IMR-90 (cell line): Measurements from ENCODE around the gene TRDMT1. TPM values are rescaled to one million over a fixed set of nuclear protein-coding genes. Genes with fewer than 3 reads are reported as not detected.

Experiments
- ATAC-seq: fragments of 200-7000 bp; cut with Tn5 transposase; 2 replicates; pipeline ENCODE4 v1.9.1; 2020; ENCODE audit warnings: low read depth, mild to moderate bottlenecking, moderate library complexity
- BruUV-seq: library from RNA; stranded (reverse); fragments of 400-500 nt; replicated peaks from 2 replicates; lab custom pipeline; 2021; lab: Mats Ljungman, UMichigan
- CTCF ChIA-PET: fragments of 300-600 bp; formaldehyde crosslinking; extraction: SDS; loops from one replicate; lab custom pipeline; 2021; ENCODE audit warnings: antibody characterized with exemption; lab: Yijun Ruan, JAX
- POLR2A ChIA-PET: fragments of 300-600 bp; sonication (Branson Sonifier 250); formaldehyde crosslinking; loops from one replicate; lab custom pipeline; 2022; ENCODE audit warnings: antibody characterized with exemption; ENCODE audit not compliant: unreplicated experiment; lab: Charles Lee
- DNase-seq: peaks from one replicate; pipeline ENCODE4 v3.0.0; 2013
- H2AFZ ChIP-seq: replicated peaks from 2 replicates; pipeline ENCODE3; 2013; ENCODE audit warnings: low read length, mild to moderate bottlenecking; ENCODE audit not compliant: poor library complexity
- H2AK5ac ChIP-seq: 2 replicates; pipeline ENCODE4 v1.6.1; 2013; ENCODE audit warnings: low read depth, low read length, inconsistent platforms
- H2AK9ac ChIP-seq: replicated peaks from 2 replicates; pipeline ENCODE3; 2013; ENCODE audit warnings: mild to moderate bottlenecking, low read depth, low read length, moderate library complexity; ENCODE audit not compliant: poor library complexity
- H2BK120ac ChIP-seq: 2 replicates; pipeline ENCODE4 v1.6.1; 2013; ENCODE audit warnings: low read depth, low read length, inconsistent platforms
- H2BK15ac ChIP-seq: 3 replicates; pipeline ENCODE4 v1.6.1; 2013; ENCODE audit warnings: low read depth, low read length, inconsistent platforms
- H2BK20ac ChIP-seq: 2 replicates; pipeline ENCODE4 v1.6.1; 2013; ENCODE audit warnings: low read depth, mild to moderate bottlenecking, inconsistent platforms, low read length, moderate library complexity
- H2BK5ac ChIP-seq: 2 replicates; pipeline ENCODE4 v1.6.1; 2013; ENCODE audit warnings: mild to moderate bottlenecking, low read depth, low read length, inconsistent platforms; ENCODE audit not compliant: poor library complexity, severe bottlenecking
- H3K14ac ChIP-seq: replicated peaks from 2 replicates; pipeline ENCODE4 v1.6.1; 2013; ENCODE audit warnings: low read depth, low read length, inconsistent platforms
- H3K18ac ChIP-seq: 2 replicates; pipeline ENCODE4 v1.6.1; 2013; ENCODE audit warnings: low read depth, low read length, control low read depth
- H3K23ac ChIP-seq: 2 replicates; pipeline ENCODE4 v1.6.1; 2013; ENCODE audit warnings: low read depth, low read length, inconsistent platforms
- H3K27ac ChIP-seq: 2 replicates; pipeline ENCODE4 v1.5.1; 2013; ENCODE audit warnings: mild to moderate bottlenecking, control low read depth, low read length; ENCODE audit not compliant: insufficient read depth
- H3K27me3 ChIP-seq: 2 replicates; pipeline ENCODE4 v1.6.1; 2013; ENCODE audit warnings: low read length; ENCODE audit not compliant: control insufficient read depth, insufficient read depth
- H3K36me3 ChIP-seq: 2 replicates; pipeline ENCODE4 v1.6.1; 2013; ENCODE audit warnings: low read length, mixed read lengths; ENCODE audit not compliant: control insufficient read depth, insufficient read depth
- H3K4ac ChIP-seq: 2 replicates; pipeline ENCODE4 v1.6.1; 2013; ENCODE audit warnings: low read depth, low read length, inconsistent platforms
- H3K4me1 ChIP-seq: 2 replicates; pipeline ENCODE4 v1.6.1; 2013; ENCODE audit warnings: low read length, mixed read lengths; ENCODE audit not compliant: control insufficient read depth, insufficient read depth
- H3K4me2 ChIP-seq: 2 replicates; pipeline ENCODE4 v1.6.1; 2013; ENCODE audit warnings: low read depth, mild to moderate bottlenecking, control low read depth, low read length, moderate library complexity
- H3K4me3 ChIP-seq: 2 replicates; pipeline ENCODE4 v1.5.1; 2013; ENCODE audit warnings: low read depth, mild to moderate bottlenecking, control low read depth, low read length, moderate library complexity; ENCODE audit not compliant: insufficient read depth
- H3K56ac ChIP-seq: 2 replicates; pipeline ENCODE4 v1.6.1; 2013; ENCODE audit warnings: low read length, inconsistent platforms; ENCODE audit not compliant: insufficient read depth; ENCODE audit errors: extremely low read depth
- H3K79me1 ChIP-seq, 2 experiments: 2 replicates each; pipeline ENCODE4 v1.6.1; 2013; ENCODE audit warnings: low read length in 2 of 2, inconsistent platforms in 1 of 2, low read depth in 1 of 2
- H3K9ac ChIP-seq: 2 replicates; pipeline ENCODE4 v1.6.1; 2013; ENCODE audit warnings: low read depth, low read length, control low read depth
- H3K9me1 ChIP-seq: 2 replicates; pipeline ENCODE4 v1.6.1; 2013; ENCODE audit warnings: low read length, inconsistent platforms; ENCODE audit not compliant: insufficient read depth
- H3K9me3 ChIP-seq: 2 replicates; pipeline ENCODE4 v1.6.1; 2013; ENCODE audit warnings: low read length; ENCODE audit not compliant: control insufficient read depth, insufficient read depth
- H4K20me1 ChIP-seq: 2 replicates; pipeline ENCODE4 v1.6.1; 2013; ENCODE audit warnings: low read length, inconsistent platforms; ENCODE audit not compliant: insufficient read depth
- H4K5ac ChIP-seq: 2 replicates; pipeline ENCODE4 v1.6.1; 2013; ENCODE audit warnings: mild to moderate bottlenecking, low read depth, low read length, control low read depth
- H4K8ac ChIP-seq, 2 experiments: 2 replicates each; pipeline ENCODE4 v1.6.1; 2013; ENCODE audit warnings: low read depth in 2 of 2, low read length in 2 of 2, control low read depth in 1 of 2, inconsistent platforms in 1 of 2
- H4K91ac ChIP-seq: 2 replicates; pipeline ENCODE4 v1.6.1; 2013; ENCODE audit warnings: low read depth, low read length, inconsistent platforms; ENCODE audit not compliant: insufficient read depth
- NFE2L2 ChIP-seq: fragments of 150-350 bp; IDR thresholded peaks from 2 replicates; pipeline ENCODE4 v1.6.1; 2016; ENCODE audit warnings: low read depth, mild to moderate bottlenecking, low read length
- POLR2A ChIP-seq: IDR thresholded peaks from 2 replicates; pipeline ENCODE4 v1.6.1; 2012; ENCODE audit warnings: mild to moderate bottlenecking, low read depth, low read length
- RFX5 ChIP-seq: IDR thresholded peaks from 2 replicates; pipeline ENCODE4 v1.8.0; 2012; ENCODE audit warnings: low read depth, mild to moderate bottlenecking, low read length, moderate library complexity
- WGBS, 2 experiments: methylation state at CpG; one replicate each; pipeline versions ENCODE4 v1.1.5 to v1.1.7; 2013; ENCODE audit warnings: missing lambda C conversion rate in 2 of 2; ENCODE audit not compliant: insufficient read length in 1 of 2; ENCODE audit errors: extremely low coverage in 2 of 2; 5-methylcytosine and 5-hydroxymethylcytosine counted together
- dilution Hi-C: fragments of 300-500 bp; cut with HindIII; formaldehyde crosslinking; loops from one replicate; pipeline ENCODE4 v1.14.3; 2018; ENCODE audit warnings: low sequenced_read_pairs; ENCODE audit not compliant: unreplicated experiment
- in situ Hi-C: fragments of 300-500 bp; cut with MboI; formaldehyde crosslinking; loops from 3 replicates; pipeline ENCODE4 v1.14.3; 2019; ENCODE audit warnings: low sequenced_read_pairs, inconsistent platforms, mixed read lengths
- intact Hi-C: fragments of 100-400 bp; cut with micrococcal nuclease; formaldehyde crosslinking; loops from 2 replicates; pipeline ENCODE4 v1.10.0; 2022
- polyA plus RNA-seq, 3 experiments: library from polyadenylated mRNA; depleted of rRNA; stranded (reverse); fragments of >200 nt; gene quantifications; 2 replicates each; pipeline ENCODE4 v1.2.3, GENCODE V29; 2012; ENCODE audit warnings: low replicate concordance in 1 of 3
- total RNA-seq: library from RNA; depleted of rRNA; stranded (reverse); fragments of >200 nt; gene quantifications from 2 replicates; pipeline ENCODE4 v1.2.3, GENCODE V29; 2012

TRDMT1 gene
- total and polyA plus RNA-seq, 2 of the 4 experiments (the other 2 are of a cell fraction): 2.1 to 4.7 TPM

GRCh38 chr10:17126327-17126726 lies 75.1 kb downstream of the TRDMT1 start:
- no peak overlapping the region for H2AK9ac ChIP-seq
- peaks cover 6% of the 10 kb centered on the region for H3K4me1 ChIP-seq
- peaks cover 7% of the 10 kb centered on the region; the same call in 1 of the 2 replicates for H3K9me1 ChIP-seq
- H3K4me2 ChIP-seq: no peak overlapping the region
- no peak overlapping the region for H3K4ac ChIP-seq
- in situ Hi-C loops (no loop called here), dilution Hi-C loops (no loop called here), intact Hi-C loops (no loop called here)
- H4K8ac ChIP-seq: no peak overlapping the region
- H2BK120ac ChIP-seq: no peak overlapping the region
- no peak overlapping the region for H3K56ac ChIP-seq
- H3K9me3 ChIP-seq: no peaks in the 10 kb centered on the region
- H4K91ac ChIP-seq: no peak overlapping the region
- H3K27me3 ChIP-seq: no peaks in the 10 kb centered on the region
- H3K27ac ChIP-seq: no peak overlapping the region
- no peak for ATAC-seq
- H2BK20ac ChIP-seq: no peak overlapping the region
- no TSS peak for BruUV-seq
- H3K9ac ChIP-seq: no peak overlapping the region
- H3K14ac ChIP-seq: no peak overlapping the region
- no peak for TF ChIP-seq RFX5
- TF ChIP-seq POLR2A: no peak
- TF ChIP-seq NFE2L2: no peak
- no peaks in the 10 kb centered on the region for H3K36me3 ChIP-seq
- H4K20me1 ChIP-seq: no peaks in the 10 kb centered on the region; the same call in 1 of the 2 replicates
- H2AFZ ChIP-seq: no peak overlapping the region
- H4K5ac ChIP-seq: no peak overlapping the region
- ChIA-PET CTCF (no interaction called here), POLR2A (no interaction called here)
- H3K23ac ChIP-seq: no peak overlapping the region
- H2BK15ac ChIP-seq: no peak overlapping the region
- H3K79me1 ChIP-seq: 0 out of 4 replicates have a peak, but pooled peaks cover 0 to 2% of the 10 kb centered on the region in 2 experiments
- DNase-seq: no peak
- no peak overlapping the region for H2BK5ac ChIP-seq
- no peak overlapping the region for H3K4me3 ChIP-seq
- WGBS, 2 experiments: 100% methylated on average over 1 of the region's 5 CpGs; no CpG with 5 or more reads in 1 of the 2 experiments
- H2AK5ac ChIP-seq: no peak overlapping the region
- no peak overlapping the region for H3K18ac ChIP-seq
